Osteocyte (in vitro differentiated cells): ENCODE data around the gene ZNF385A. TPM values are rescaled to one million over a fixed set of nuclear protein-coding genes. Genes with fewer than 3 reads are reported as not detected.

Experiments
- DNase-seq: peaks from one replicate; pipeline ENCODE4 v3.0.0; 2021; ENCODE audit warnings: mixed read lengths; ENCODE audit not compliant: unreplicated experiment; ENCODE audit errors: extremely low spot score
- H3K27ac Mint-ChIP-seq: one replicate; pipeline ENCODE4 v1.8.0; 2021; ENCODE audit warnings: mild to moderate bottlenecking, mixed read lengths; ENCODE audit not compliant: unreplicated experiment
- H3K27me3 Mint-ChIP-seq: one replicate; pipeline ENCODE4 v1.8.0; 2021; ENCODE audit warnings: mixed read lengths; ENCODE audit not compliant: unreplicated experiment
- H3K36me3 Mint-ChIP-seq: one replicate; pipeline ENCODE4 v1.8.0; 2021; ENCODE audit warnings: mixed read lengths; ENCODE audit not compliant: unreplicated experiment
- H3K4me1 Mint-ChIP-seq: one replicate; pipeline ENCODE4 v1.8.0; 2021; ENCODE audit warnings: mixed read lengths; ENCODE audit not compliant: unreplicated experiment
- H3K4me3 Mint-ChIP-seq: one replicate; pipeline ENCODE4 v1.8.0; 2021; ENCODE audit warnings: mild to moderate bottlenecking, moderate library complexity, mixed read lengths; ENCODE audit not compliant: unreplicated experiment
- H3K9me3 Mint-ChIP-seq: one replicate; pipeline ENCODE4 v1.8.0; 2021; ENCODE audit warnings: mixed read lengths; ENCODE audit not compliant: unreplicated experiment
- total RNA-seq: library from RNA; stranded (reverse); gene quantifications from 2 replicates; pipeline ENCODE4 v1.2.1, GENCODE V29; 2021
- TF ChIP-seq, protein P1 (sequence below): fragments of 200-600 bp; sonication (generic); IDR thresholded peaks from 2 replicates; pipeline ENCODE4 v1.5.0; 2021; ENCODE audit warnings: antibody characterized with exemption, mild to moderate bottlenecking, moderate library complexity

The ZNF385A gene
- total RNA-seq, 1 donor from 2014 or later = 12.3 TPM

DNA sequence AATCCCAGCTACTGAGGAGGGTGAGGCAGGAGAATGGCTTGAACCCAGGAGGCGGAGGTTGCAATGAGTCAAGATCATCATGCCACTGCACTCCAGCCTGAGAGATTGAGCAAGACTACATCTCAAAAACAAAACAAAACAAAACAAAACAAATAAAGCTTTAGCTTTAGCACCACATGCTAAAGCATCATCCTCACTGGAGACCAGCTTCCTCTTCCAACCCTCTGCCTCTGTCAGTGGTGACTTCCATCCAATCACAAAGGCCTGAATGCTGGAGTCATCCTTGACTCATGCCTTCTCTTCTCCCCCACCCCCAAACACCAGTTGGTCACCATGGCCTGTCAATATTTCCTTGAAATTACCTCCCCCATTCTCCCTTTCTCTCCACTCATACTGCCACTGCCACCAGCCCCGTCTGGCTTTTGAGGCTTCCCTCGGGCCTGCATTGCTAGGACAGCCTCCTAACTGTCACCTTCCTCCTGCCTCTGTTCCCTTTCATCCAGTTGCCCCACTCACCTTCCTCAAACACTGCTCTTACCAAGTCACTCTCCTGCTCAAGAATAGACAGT lies 1.4 kb downstream of the ZNF385A start:
- Mint-ChIP-seq H3K27ac (no peak overlapping the region), H3K27me3 (no peaks in the 10 kb centered on the region), H3K4me1 (peaks cover 33% of the 10 kb centered on the region), H3K9me3 (no peaks in the 10 kb centered on the region), H3K36me3 (no peaks in the 10 kb centered on the region), H3K4me3 (no peak overlapping the region)
- TF ChIP-seq, protein P1, sequence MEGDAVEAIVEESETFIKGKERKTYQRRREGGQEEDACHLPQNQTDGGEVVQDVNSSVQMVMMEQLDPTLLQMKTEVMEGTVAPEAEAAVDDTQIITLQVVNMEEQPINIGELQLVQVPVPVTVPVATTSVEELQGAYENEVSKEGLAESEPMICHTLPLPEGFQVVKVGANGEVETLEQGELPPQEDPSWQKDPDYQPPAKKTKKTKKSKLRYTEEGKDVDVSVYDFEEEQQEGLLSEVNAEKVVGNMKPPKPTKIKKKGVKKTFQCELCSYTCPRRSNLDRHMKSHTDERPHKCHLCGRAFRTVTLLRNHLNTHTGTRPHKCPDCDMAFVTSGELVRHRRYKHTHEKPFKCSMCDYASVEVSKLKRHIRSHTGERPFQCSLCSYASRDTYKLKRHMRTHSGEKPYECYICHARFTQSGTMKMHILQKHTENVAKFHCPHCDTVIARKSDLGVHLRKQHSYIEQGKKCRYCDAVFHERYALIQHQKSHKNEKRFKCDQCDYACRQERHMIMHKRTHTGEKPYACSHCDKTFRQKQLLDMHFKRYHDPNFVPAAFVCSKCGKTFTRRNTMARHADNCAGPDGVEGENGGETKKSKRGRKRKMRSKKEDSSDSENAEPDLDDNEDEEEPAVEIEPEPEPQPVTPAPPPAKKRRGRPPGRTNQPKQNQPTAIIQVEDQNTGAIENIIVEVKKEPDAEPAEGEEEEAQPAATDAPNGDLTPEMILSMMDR = no peak
- no peak for DNase-seq

DNA sequence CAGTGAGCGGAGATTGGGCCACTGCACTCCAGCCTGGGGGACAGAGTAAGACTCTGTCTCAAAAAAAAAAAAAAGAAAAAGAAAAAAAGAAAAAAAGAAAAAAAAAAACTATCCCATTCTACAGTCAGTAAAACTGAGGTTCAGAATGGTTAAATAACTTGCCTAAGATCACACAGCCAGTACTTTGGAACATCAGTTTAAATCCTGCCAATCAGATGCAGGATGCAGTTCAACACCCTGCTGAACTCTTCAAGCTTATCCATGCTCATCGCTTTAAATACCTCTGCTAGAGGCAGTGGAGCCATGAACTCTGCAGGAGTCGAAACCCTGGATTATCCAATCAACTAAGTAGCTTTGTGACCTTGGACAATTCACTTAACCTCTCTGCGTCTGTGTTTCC lies 3.4 kb downstream of the ZNF385A start:
- TF ChIP-seq, protein P1 = no peak
- Mint-ChIP-seq H3K4me1 (peaks cover 41% of the 10 kb centered on the region), H3K9me3 (no peaks in the 10 kb centered on the region), H3K27ac (no peak overlapping the region), H3K27me3 (no peaks in the 10 kb centered on the region), H3K4me3 (no peak overlapping the region), H3K36me3 (no peaks in the 10 kb centered on the region)
- no peak for DNase-seq

DNA sequence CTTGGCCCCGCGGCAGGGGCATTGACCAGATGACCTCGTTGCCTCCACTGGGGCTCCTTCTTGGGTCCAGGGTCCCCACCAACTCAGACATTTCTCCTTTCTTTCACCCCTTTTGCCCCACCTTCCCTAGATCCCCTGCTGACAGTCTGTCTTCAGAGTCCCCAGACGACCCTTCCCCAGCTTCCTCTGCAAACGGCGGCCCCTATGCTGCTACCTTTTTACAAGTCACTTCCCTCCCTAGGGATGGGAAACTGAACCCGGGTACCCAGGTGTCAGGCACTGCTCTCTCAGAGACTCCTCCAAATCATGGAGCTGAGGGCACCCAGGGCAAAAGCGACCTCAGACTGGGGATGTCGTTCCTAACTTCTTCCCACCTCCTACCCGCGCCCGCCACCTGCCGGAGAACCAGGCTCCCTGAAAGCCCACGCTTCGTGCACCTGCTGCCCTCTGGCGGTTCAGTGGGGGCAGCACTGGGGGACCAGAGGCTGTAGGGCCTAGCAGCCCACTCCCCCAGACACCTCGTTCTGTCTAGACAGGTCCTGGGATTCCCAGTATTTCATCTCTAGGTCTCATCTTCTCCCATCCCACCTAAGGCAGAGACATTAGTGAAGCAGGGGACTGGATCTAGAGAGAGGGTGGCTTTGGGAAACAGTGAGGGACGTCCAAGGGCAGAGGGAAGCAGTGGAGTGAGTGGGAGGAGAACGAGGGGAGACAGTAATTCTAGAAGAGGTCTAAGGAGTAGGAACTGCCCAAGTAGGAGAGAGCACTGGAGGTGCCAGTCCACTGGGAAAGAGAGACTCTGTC lies 4.9 kb downstream of the ZNF385A start:
- Mint-ChIP-seq H3K36me3 (no peaks in the 10 kb centered on the region), H3K27me3 (no peaks in the 10 kb centered on the region), H3K4me3 (peak overlapping the region; percentile 84), H3K27ac (peak overlapping the region; percentile 79), H3K4me1 (peaks cover 50% of the 10 kb centered on the region), H3K9me3 (no peaks in the 10 kb centered on the region)
- TF ChIP-seq, protein P1 = peak; percentile 100
- peak; percentile 98 for DNase-seq

DNA sequence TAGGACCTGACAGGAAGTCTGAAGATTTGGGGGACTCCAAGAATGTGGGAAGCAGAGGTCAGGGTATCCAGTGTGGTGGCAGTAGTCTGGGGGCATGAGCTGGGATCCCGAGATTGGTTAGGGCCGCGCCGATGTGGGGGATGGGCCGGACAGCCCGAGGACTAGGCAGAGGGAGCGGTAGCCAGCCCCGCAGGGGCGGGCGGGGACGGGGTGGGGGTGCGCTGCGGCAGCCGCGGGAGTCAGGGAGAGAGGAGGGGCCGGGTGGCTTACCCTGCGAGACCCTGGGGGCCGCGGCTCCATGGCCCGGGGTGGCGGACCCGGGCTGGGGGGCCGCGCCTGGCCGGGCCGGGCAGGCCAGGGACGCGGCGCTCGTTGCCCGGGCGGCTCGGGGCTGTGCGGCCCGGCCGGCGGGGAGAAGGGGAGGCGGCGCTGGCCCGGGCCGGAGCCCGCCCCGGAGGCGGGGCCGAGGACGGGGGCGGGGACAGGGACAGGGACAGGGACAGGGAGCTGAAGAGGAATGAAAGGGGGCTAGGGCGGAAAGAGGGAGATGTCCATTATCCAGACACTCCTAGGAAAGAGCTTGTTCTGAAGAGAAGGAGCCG lies 5.6 kb downstream of the ZNF385A start:
- H3K27ac Mint-ChIP-seq = peak overlapping the region; percentile 79
- TF ChIP-seq, protein P1 = no peak
- H3K4me3 Mint-ChIP-seq = peak overlapping the region; percentile 84
- no peaks in the 10 kb centered on the region for H3K9me3 Mint-ChIP-seq
- peaks cover 50% of the 10 kb centered on the region for H3K4me1 Mint-ChIP-seq
- H3K36me3 Mint-ChIP-seq = no peaks in the 10 kb centered on the region
- no peaks in the 10 kb centered on the region for H3K27me3 Mint-ChIP-seq
- no peak for DNase-seq
